Choroid plexus epithelial cell (primary cell): Measurements from ENCODE around the gene AOPEP.
"Not testable (repeated sequence)": the region's sequence is repeated elsewhere in the genome, so short reads cannot be mapped to it uniquely, and the experiment has no call there.

Source experiments
- DNase-seq: peaks from one replicate; pipeline ENCODE4 v3.0.0-alpha.2; 2010; ENCODE audit warnings: low read depth
- H3K4me3 ChIP-seq: 2 replicates; pipeline ENCODE4 v1.5.1; 2011; ENCODE audit warnings: low read depth, mild to moderate bottlenecking, control low read depth, low read length, moderate library complexity
- CTCF ChIP-seq: conservative IDR thresholded peaks from 2 replicates; pipeline ENCODE4 v1.5.1; 2011; ENCODE audit warnings: low read depth, mild to moderate bottlenecking, control low read depth, inconsistent platforms, low read length, moderate library complexity

Gene AOPEP

GRCh38 chr9:94872891-94873511, 146.5 kb downstream of the AOPEP start:
- TF ChIP-seq CTCF: no peak
- no peak overlapping the region for H3K4me3 ChIP-seq
- DNase-seq: no peak

GRCh38 chr9:94874316-94874715, 147.8 kb downstream of the AOPEP start:
- peak; percentile 89 for DNase-seq
- H3K4me3 ChIP-seq: no peak overlapping the region
- TF ChIP-seq CTCF: no peak

- H3K4me3 ChIP-seq: no peak overlapping the region
- TF ChIP-seq CTCF: no peak
- DNase-seq: no peak
These were observed 149.0 kb downstream of the AOPEP start for GRCh38 chr9:94875300-94876020.

GRCh38 chr9:94878804-94879203, 152.3 kb downstream of the AOPEP start:
- DNase-seq, H3K4me3 ChIP-seq: not testable (repeated sequence)

- TF ChIP-seq CTCF: no peak
- DNase-seq: no peak
- H3K4me3 ChIP-seq: no peak overlapping the region
These were observed 152.7 kb downstream of the AOPEP start for GRCh38 chr9:94879230-94879629.

- no peak overlapping the region for H3K4me3 ChIP-seq
- no peak for TF ChIP-seq CTCF
- peak; percentile 59 for DNase-seq
These were observed 154.5 kb downstream of the AOPEP start for GRCh38 chr9:94881023-94881422.

GRCh38 chr9:94881454-94881853, 155.0 kb downstream of the AOPEP start:
- no peak for TF ChIP-seq CTCF
- DNase-seq: no peak

More at GRCh38 chr9:94881454-94881853, 155.0 kb downstream of the AOPEP start:
- H3K4me3 ChIP-seq: no peak overlapping the region
